HEK293 (cell line): ENCODE measurements around the gene IL10RB.

Experiments used
- CTCF ChIA-PET: fragments of 350-600 bp; formaldehyde crosslinking; extraction: SDS; loops from one replicate; lab custom pipeline; 2021; ENCODE audit warnings: antibody characterized with exemption; lab: Yijun Ruan, JAX
- POLR2A ChIA-PET: fragments of 300-600 bp; formaldehyde crosslinking; extraction: SDS; loops from one replicate; lab custom pipeline; 2020; ENCODE audit warnings: antibody characterized with exemption, inconsistent platforms; lab: Yijun Ruan, JAX
- H3K27ac ChIP-seq: fragments of 200-500 bp; sonication (Bioruptor generic); 2 replicates; pipeline ENCODE4 v1.5.1; 2014; ENCODE audit warnings: low read depth, low read length, control low read depth, inconsistent platforms; ENCODE audit errors: extremely low read depth
- H3K36me3 ChIP-seq, 2 experiments: fragments of 200-500 bp in 1 of 2; sonication (Bioruptor generic) in 1 of 2; 1 replicate in 1 of 2; 2 replicates in 1 of 2; pipeline ENCODE4 v1.5.1; 2014 to 2017; ENCODE audit warnings: inconsistent platforms in 2 of 2, low read length in 2 of 2; ENCODE audit not compliant: control insufficient read depth in 2 of 2, insufficient read depth in 1 of 2
- H3K4me1 ChIP-seq: fragments of 200-500 bp; sonication (Bioruptor generic); 2 replicates; pipeline ENCODE4 v1.5.1; 2014; ENCODE audit warnings: mild to moderate bottlenecking, low read length, inconsistent platforms; ENCODE audit not compliant: control insufficient read depth, insufficient read depth
- H3K4me3 ChIP-seq: 2 replicates; pipeline ENCODE4 v1.5.1; 2011; ENCODE audit warnings: low read depth, mild to moderate bottlenecking, control low read depth, low read length, moderate library complexity
- H3K9me3 ChIP-seq: fragments of 200-500 bp; sonication (Bioruptor generic); 2 replicates; pipeline ENCODE4 v1.5.1; 2014; ENCODE audit warnings: low read depth, low read length, inconsistent platforms; ENCODE audit not compliant: control insufficient read depth, insufficient read depth
- GLI2 ChIP-seq: fragments of 450-650 bp; formaldehyde crosslinking; IDR thresholded peaks from 2 replicates; pipeline ENCODE4; 2017; ENCODE audit warnings: missing biosample characterization, missing genetic modification characterization, low read depth, borderline replicate concordance
- OVOL3 ChIP-seq: fragments of 450-650 bp; formaldehyde crosslinking; IDR thresholded peaks from 2 replicates; pipeline ENCODE4 v1.5.1; 2016; ENCODE audit warnings: missing biosample characterization, missing genetic modification characterization
- REPIN1 ChIP-seq: fragments of 450-650 bp; formaldehyde crosslinking; IDR thresholded peaks from 2 replicates; pipeline ENCODE4 v1.5.1; 2017; ENCODE audit warnings: missing biosample characterization, missing genetic modification characterization, low read depth
- SCRT1 ChIP-seq: fragments of 450-650 bp; formaldehyde crosslinking; IDR thresholded peaks from 2 replicates; pipeline ENCODE4 v1.5.1; 2016; ENCODE audit warnings: missing biosample characterization, missing genetic modification characterization, borderline replicate concordance
- ZBTB20 ChIP-seq: fragments of 450-650 bp; formaldehyde crosslinking; IDR thresholded peaks from 2 replicates; pipeline ENCODE4 v1.5.1; 2016; ENCODE audit warnings: missing biosample characterization, missing genetic modification characterization
- ZEB2 ChIP-seq: fragments of 450-650 bp; formaldehyde crosslinking; IDR thresholded peaks from 2 replicates; pipeline ENCODE4 v1.5.1; 2016; ENCODE audit warnings: missing biosample characterization, missing genetic modification characterization
- ZFHX2 ChIP-seq: fragments of 450-650 bp; formaldehyde crosslinking; conservative IDR thresholded peaks from 2 replicates; pipeline ENCODE4 v1.5.1; 2016; ENCODE audit warnings: missing biosample characterization, missing genetic modification characterization
- ZNF10 ChIP-seq: fragments of 450-650 bp; formaldehyde crosslinking; IDR thresholded peaks from 2 replicates; pipeline ENCODE4 v1.5.1; 2017; ENCODE audit warnings: missing biosample characterization, missing genetic modification characterization
- ZNF274 ChIP-seq, 2 experiments: fragments of 200-500 bp in 1 of 2; fragments of 450-650 bp in 1 of 2; sonication (Bioruptor generic) in 1 of 2; formaldehyde crosslinking in 1 of 2; IDR thresholded peaks; 2 replicates each; pipeline versions ENCODE4 v1.5.1 to v1.6.1; 2014 to 2016; ENCODE audit warnings: borderline replicate concordance in 1 of 2, inconsistent platforms in 1 of 2, low read length in 1 of 2, missing biosample characterization in 1 of 2, missing genetic modification characterization in 1 of 2
- ZNF354C ChIP-seq: fragments of 450-650 bp; formaldehyde crosslinking; IDR thresholded peaks from 2 replicates; pipeline ENCODE4 v1.5.1; 2016; ENCODE audit warnings: missing biosample characterization, missing genetic modification characterization, low read depth, borderline replicate concordance
- ZNF423 ChIP-seq: fragments of 450-650 bp; formaldehyde crosslinking; IDR thresholded peaks from 2 replicates; pipeline ENCODE4 v1.5.1; 2016; ENCODE audit warnings: missing biosample characterization, missing genetic modification characterization
- ZNF426 ChIP-seq: fragments of 450-650 bp; formaldehyde crosslinking; IDR thresholded peaks from 2 replicates; pipeline ENCODE4 v1.5.1; 2017; ENCODE audit warnings: missing biosample characterization, missing genetic modification characterization, mild to moderate bottlenecking, inconsistent platforms, moderate library complexity
- ZNF621 ChIP-seq: fragments of 450-650 bp; formaldehyde crosslinking; IDR thresholded peaks from 2 replicates; pipeline ENCODE4 v1.5.1; 2017; ENCODE audit warnings: missing biosample characterization, missing genetic modification characterization
- ZNF670 ChIP-seq: fragments of 450-650 bp; formaldehyde crosslinking; IDR thresholded peaks from 2 replicates; pipeline ENCODE4 v1.5.1; 2016; ENCODE audit warnings: missing biosample characterization, missing genetic modification characterization, low read depth
- ZSCAN16 ChIP-seq: fragments of 450-650 bp; formaldehyde crosslinking; IDR thresholded peaks from 2 replicates; pipeline ENCODE4 v1.5.1; 2016; ENCODE audit warnings: missing biosample characterization, missing genetic modification characterization
- TF ChIP-seq, protein P1 (sequence below): fragments of 450-650 bp; formaldehyde crosslinking; IDR thresholded peaks from 2 replicates; pipeline ENCODE4 v1.5.1; 2016; ENCODE audit warnings: missing biosample characterization, missing genetic modification characterization
- TF ChIP-seq, protein P2 (sequence below): IDR thresholded peaks from 2 replicates; pipeline ENCODE4 v1.6.1; 2011; ENCODE audit warnings: mild to moderate bottlenecking, low read depth, low read length, borderline replicate concordance
- TF ChIP-seq, protein P3 (sequence below): fragments of 450-650 bp; formaldehyde crosslinking; IDR thresholded peaks from 2 replicates; pipeline ENCODE4 v1.5.0; 2017; ENCODE audit warnings: missing biosample characterization, missing genetic modification characterization, borderline replicate concordance
- TF ChIP-seq, protein P4 (sequence below): fragments of 450-650 bp; formaldehyde crosslinking; IDR thresholded peaks from 2 replicates; pipeline ENCODE4 v1.5.1; 2016; ENCODE audit warnings: missing biosample characterization, missing genetic modification characterization

The IL10RB gene

DNA sequence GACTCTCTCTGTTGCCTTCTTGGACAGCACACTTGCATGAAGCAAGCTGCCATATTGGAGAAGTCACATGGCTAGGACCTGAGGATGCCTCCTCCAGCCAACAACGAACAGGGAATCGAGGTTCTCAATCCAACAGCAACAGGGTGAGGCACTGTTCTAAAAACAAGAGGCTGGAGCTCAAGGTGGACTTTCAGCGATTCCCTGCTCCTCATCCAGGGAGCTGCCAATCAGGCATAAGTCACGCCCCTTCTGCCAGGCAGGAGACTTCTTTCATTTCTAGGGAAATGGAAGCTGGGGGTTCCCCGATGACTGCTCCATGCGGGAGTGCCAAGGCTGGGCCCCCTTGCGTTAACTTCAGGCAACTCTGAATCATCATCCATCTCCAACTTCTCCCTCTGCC lies 35.9 kb downstream of the IL10RB start:
- H3K4me1 ChIP-seq: peaks cover 11% of the 10 kb centered on the region; the same call in 1 of the 2 replicates
- ChIA-PET CTCF (no interaction called here), POLR2A (no interaction called here)
- H3K36me3 ChIP-seq: no peaks in the 10 kb centered on the region; a peak in 1 of 3 replicates
- no peaks in the 10 kb centered on the region for H3K9me3 ChIP-seq
- no peak for TF ChIP-seq ZNF274 (IDR thresholded peaks at IDR 0.05; ENCODE audit: low read length)
- no peak for TF ChIP-seq ZNF274 (tag by site-specific recombination; IDR thresholded peaks at IDR 0.05; ENCODE audit: borderline replicate concordance)
- TF ChIP-seq ZFHX2 (tag by site-specific recombination): no peak
- no peak for TF ChIP-seq ZNF426 (tag by site-specific recombination)
- TF ChIP-seq, protein P1, sequence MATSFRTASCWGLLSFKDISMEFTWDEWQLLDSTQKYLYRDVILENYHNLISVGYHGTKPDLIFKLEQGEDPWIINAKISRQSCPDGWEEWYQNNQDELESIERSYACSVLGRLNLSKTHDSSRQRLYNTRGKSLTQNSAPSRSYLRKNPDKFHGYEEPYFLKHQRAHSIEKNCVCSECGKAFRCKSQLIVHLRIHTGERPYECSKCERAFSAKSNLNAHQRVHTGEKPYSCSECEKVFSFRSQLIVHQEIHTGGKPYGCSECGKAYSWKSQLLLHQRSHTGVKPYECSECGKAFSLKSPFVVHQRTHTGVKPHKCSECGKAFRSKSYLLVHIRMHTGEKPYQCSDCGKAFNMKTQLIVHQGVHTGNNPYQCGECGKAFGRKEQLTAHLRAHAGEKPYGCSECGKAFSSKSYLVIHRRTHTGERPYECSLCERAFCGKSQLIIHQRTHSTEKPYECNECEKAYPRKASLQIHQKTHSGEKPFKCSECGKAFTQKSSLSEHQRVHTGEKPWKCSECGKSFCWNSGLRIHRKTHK (tag by site-specific recombination): no peak
- TF ChIP-seq, protein P2, sequence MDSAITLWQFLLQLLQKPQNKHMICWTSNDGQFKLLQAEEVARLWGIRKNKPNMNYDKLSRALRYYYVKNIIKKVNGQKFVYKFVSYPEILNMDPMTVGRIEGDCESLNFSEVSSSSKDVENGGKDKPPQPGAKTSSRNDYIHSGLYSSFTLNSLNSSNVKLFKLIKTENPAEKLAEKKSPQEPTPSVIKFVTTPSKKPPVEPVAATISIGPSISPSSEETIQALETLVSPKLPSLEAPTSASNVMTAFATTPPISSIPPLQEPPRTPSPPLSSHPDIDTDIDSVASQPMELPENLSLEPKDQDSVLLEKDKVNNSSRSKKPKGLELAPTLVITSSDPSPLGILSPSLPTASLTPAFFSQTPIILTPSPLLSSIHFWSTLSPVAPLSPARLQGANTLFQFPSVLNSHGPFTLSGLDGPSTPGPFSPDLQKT: no peak
- no peak for TF ChIP-seq ZEB2 (tag by site-specific recombination)
- no peak for TF ChIP-seq ZNF354C (tag by site-specific recombination)
- no peak for TF ChIP-seq ZNF10 (tag by site-specific recombination)
- TF ChIP-seq ZSCAN16: no peak
- TF ChIP-seq ZNF621: no peak
- TF ChIP-seq ZBTB20 (tag by site-specific recombination): no peak
- no peak for TF ChIP-seq ZNF423 (tag by site-specific recombination)
- TF ChIP-seq GLI2 (tag by site-specific recombination): no peak
- no peak for TF ChIP-seq SCRT1
- TF ChIP-seq REPIN1 (tag by site-specific recombination): no peak
- TF ChIP-seq, protein P3, sequence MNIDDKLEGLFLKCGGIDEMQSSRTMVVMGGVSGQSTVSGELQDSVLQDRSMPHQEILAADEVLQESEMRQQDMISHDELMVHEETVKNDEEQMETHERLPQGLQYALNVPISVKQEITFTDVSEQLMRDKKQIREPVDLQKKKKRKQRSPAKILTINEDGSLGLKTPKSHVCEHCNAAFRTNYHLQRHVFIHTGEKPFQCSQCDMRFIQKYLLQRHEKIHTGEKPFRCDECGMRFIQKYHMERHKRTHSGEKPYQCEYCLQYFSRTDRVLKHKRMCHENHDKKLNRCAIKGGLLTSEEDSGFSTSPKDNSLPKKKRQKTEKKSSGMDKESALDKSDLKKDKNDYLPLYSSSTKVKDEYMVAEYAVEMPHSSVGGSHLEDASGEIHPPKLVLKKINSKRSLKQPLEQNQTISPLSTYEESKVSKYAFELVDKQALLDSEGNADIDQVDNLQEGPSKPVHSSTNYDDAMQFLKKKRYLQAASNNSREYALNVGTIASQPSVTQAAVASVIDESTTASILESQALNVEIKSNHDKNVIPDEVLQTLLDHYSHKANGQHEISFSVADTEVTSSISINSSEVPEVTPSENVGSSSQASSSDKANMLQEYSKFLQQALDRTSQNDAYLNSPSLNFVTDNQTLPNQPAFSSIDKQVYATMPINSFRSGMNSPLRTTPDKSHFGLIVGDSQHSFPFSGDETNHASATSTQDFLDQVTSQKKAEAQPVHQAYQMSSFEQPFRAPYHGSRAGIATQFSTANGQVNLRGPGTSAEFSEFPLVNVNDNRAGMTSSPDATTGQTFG (tag by site-specific recombination): no peak
- TF ChIP-seq OVOL3 (tag by site-specific recombination): no peak
- TF ChIP-seq ZNF670 (tag by site-specific recombination): no peak
- TF ChIP-seq, protein P4, sequence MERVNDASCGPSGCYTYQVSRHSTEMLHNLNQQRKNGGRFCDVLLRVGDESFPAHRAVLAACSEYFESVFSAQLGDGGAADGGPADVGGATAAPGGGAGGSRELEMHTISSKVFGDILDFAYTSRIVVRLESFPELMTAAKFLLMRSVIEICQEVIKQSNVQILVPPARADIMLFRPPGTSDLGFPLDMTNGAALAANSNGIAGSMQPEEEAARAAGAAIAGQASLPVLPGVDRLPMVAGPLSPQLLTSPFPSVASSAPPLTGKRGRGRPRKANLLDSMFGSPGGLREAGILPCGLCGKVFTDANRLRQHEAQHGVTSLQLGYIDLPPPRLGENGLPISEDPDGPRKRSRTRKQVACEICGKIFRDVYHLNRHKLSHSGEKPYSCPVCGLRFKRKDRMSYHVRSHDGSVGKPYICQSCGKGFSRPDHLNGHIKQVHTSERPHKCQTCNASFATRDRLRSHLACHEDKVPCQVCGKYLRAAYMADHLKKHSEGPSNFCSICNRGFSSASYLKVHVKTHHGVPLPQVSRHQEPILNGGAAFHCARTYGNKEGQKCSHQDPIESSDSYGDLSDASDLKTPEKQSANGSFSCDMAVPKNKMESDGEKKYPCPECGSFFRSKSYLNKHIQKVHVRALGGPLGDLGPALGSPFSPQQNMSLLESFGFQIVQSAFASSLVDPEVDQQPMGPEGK (tag by site-specific recombination): no peak
- H3K27ac ChIP-seq: no peak overlapping the region
- no peak overlapping the region for H3K4me3 ChIP-seq
